ENCODE results near the gene FBXW8.

Gene FBXW8

GRCh38 chr12:116926283-116927243, 15.8 kb downstream of the FBXW8 start:
- no peak overlapping the region for H3K4me3 ChIP-seq (ENCODE audit: low read depth, low read length)
- no peak for TF ChIP-seq CTCF (IDR thresholded peaks at IDR 0.05; ENCODE audit: low read depth, low read length)

- TF ChIP-seq CTCF (IDR thresholded peaks at IDR 0.05; ENCODE audit: low read depth, low read length), result no peak
- H3K4me3 ChIP-seq (ENCODE audit: low read depth, low read length), result no peak overlapping the region
Measured at GRCh38 chr12:116927244-116927940, 16.6 kb downstream of the FBXW8 start.

- no peak for TF ChIP-seq CTCF (IDR thresholded peaks at IDR 0.05; ENCODE audit: low read depth, low read length)
- no peak overlapping the region for H3K4me3 ChIP-seq (ENCODE audit: low read depth, low read length)
Measured at GRCh38 chr12:116928504-116928903, 17.8 kb downstream of the FBXW8 start.

GRCh38 chr12:116929885-116930284, 19.1 kb downstream of the FBXW8 start:
- H3K4me3 ChIP-seq (ENCODE audit: low read depth, low read length), result no peak overlapping the region
- TF ChIP-seq CTCF (IDR thresholded peaks at IDR 0.05; ENCODE audit: low read depth, low read length), result no peak

- no peak for TF ChIP-seq CTCF (IDR thresholded peaks at IDR 0.05; ENCODE audit: low read depth, low read length)
Measured at GRCh38 chr12:116931665-116932064, 20.9 kb downstream of the FBXW8 start.

GRCh38 chr12:116933091-116933490, 22.3 kb downstream of the FBXW8 start:
- no peak for TF ChIP-seq CTCF (IDR thresholded peaks at IDR 0.05; ENCODE audit: low read depth, low read length)
- H3K4me3 ChIP-seq (ENCODE audit: low read depth, low read length), result no peak overlapping the region

More at GRCh38 chr12:116931665-116932064, 20.9 kb downstream of the FBXW8 start:
- H3K4me3 ChIP-seq (ENCODE audit: low read depth, low read length), result no peak overlapping the region

Data from WI38 (cell line).